IMR-90 (cell line): ENCODE results near the gene CCL4.

Source experiments
- FOS ChIP-seq: fragments of 150-350 bp; IDR thresholded peaks from 2 replicates; pipeline ENCODE4 v1.6.1; 2016; ENCODE audit warnings: low read depth, low read length
- RAD21 ChIP-seq: IDR thresholded peaks from 2 replicates; pipeline ENCODE4 v1.6.1; 2012; ENCODE audit warnings: low read length, improper control_type of control experiment
- RCOR1 ChIP-seq: IDR thresholded peaks from 2 replicates; pipeline ENCODE4 v1.6.1; 2012; ENCODE audit warnings: mild to moderate bottlenecking, low read length, improper control_type of control experiment; ENCODE audit not compliant: insufficient replicate concordance
- TF ChIP-seq, protein P1 (sequence below): conservative IDR thresholded peaks from 2 replicates; pipeline ENCODE4 v1.5.1; 2012; ENCODE audit warnings: mild to moderate bottlenecking, low read depth, low read length, improper control_type of control experiment
- TF ChIP-seq, protein P2 (sequence below): fragments of 150-350 bp; IDR thresholded peaks from 2 replicates; pipeline ENCODE4 v1.6.1; 2017; ENCODE audit warnings: mild to moderate bottlenecking, antibody characterized with exemption, low read length, low read depth

DNA sequence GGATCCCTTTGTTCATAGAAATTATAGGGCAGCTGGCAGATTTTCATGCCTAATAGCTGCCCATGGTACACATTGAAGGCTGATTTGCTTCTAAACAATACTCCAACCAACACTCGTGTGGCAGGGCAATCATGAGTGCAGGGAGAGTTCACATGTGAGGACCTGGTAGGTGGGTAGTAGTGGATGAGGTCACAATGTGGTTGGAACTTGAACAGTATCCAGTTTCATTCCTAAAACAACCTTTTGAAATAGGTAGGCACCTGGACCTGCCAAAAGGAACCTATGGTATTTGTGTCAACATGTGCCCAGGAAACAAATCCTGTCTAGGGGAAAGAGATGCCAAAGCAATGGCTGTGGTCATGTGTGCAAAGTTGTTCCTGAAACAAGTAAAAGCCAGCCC is 32.8 kb downstream of the CCL4 start:
- TF ChIP-seq, protein P1, sequence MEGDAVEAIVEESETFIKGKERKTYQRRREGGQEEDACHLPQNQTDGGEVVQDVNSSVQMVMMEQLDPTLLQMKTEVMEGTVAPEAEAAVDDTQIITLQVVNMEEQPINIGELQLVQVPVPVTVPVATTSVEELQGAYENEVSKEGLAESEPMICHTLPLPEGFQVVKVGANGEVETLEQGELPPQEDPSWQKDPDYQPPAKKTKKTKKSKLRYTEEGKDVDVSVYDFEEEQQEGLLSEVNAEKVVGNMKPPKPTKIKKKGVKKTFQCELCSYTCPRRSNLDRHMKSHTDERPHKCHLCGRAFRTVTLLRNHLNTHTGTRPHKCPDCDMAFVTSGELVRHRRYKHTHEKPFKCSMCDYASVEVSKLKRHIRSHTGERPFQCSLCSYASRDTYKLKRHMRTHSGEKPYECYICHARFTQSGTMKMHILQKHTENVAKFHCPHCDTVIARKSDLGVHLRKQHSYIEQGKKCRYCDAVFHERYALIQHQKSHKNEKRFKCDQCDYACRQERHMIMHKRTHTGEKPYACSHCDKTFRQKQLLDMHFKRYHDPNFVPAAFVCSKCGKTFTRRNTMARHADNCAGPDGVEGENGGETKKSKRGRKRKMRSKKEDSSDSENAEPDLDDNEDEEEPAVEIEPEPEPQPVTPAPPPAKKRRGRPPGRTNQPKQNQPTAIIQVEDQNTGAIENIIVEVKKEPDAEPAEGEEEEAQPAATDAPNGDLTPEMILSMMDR, result no peak
- TF ChIP-seq RAD21 (no peak), FOS (no peak), RCOR1 (no peak)
- TF ChIP-seq, protein P2, sequence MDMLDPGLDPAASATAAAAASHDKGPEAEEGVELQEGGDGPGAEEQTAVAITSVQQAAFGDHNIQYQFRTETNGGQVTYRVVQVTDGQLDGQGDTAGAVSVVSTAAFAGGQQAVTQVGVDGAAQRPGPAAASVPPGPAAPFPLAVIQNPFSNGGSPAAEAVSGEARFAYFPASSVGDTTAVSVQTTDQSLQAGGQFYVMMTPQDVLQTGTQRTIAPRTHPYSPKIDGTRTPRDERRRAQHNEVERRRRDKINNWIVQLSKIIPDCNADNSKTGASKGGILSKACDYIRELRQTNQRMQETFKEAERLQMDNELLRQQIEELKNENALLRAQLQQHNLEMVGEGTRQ, result no peak
